ENCODE measurements around the gene MAN2A1.
"Not testable (repeated sequence)": the region's sequence is repeated elsewhere in the genome, so short reads cannot be mapped to it uniquely, and the experiment has no call there.

Gene MAN2A1

DNA sequence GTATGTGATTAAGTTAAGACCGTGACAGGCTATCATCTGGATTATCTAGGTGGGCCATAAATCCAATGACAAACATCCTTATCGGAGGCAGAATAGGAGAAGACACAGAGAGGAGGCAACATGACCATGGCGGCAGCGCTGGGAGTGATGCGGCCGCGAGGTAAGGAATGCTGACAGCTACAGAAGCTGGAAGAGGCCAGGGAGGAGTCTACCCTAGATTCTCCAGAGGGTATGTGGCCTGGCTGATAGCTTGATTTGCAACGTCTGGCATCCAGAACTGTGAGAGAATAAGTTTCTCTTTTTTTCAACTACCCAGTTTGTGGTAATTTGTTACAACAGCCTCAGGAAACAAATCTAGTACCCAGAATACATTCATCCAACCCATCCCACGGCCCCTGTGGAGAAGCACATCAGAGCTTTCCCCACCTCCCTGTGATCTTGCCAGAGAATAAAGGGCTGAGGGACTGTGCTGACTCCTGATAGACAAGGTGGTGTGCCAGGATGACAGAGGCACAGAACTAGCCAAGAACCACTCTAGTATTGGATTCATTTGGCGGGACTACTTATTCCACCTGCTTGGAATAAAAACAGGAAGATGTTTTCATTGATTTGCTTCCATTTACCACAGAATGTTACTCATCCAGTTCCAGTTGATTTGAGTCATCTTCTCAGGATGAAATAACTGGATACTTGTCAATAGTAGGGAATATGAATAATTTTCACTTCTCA, 187.4 kb downstream of the MAN2A1 start:
- no peak for DNase-seq

GRCh38 chr5:109877670-109878045, 187.9 kb downstream of the MAN2A1 start:
- DNase-seq = no peak

- DNase-seq = no peak
Measured at GRCh38 chr5:109878887-109879286, 189.2 kb downstream of the MAN2A1 start.

- no peak for DNase-seq
Measured at GRCh38 chr5:109880907-109881685, 191.4 kb downstream of the MAN2A1 start.

GRCh38 chr5:109882546-109882945, 192.8 kb downstream of the MAN2A1 start:
- no peak for DNase-seq

GRCh38 chr5:109884676-109885075, 194.9 kb downstream of the MAN2A1 start:
- no peak for DNase-seq

- no peak for DNase-seq
Measured at GRCh38 chr5:109885205-109885604, 195.5 kb downstream of the MAN2A1 start.

DNA sequence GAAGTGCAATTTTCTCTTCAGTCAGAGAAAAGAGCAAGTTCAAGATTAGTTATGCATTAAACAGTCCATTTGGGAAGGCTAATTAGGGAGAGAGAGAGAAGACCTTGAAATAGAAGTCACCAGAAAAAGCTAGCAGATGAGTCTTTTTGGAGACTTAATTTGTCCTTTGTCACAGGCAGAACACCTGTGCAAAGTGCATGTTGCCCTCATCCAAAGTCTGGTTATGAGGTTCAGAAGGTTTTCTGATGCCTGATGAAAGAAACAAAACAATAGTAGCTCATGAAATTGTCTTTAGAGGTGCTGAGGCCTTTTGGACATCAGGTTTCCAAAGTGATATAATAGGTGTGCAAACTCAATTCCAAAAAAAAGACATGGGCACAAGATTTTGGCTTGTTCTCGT, 199.3 kb downstream of the MAN2A1 start:
- DNase-seq = no peak

GRCh38 chr5:109893271-109893670, 203.5 kb downstream of the MAN2A1 start:
- DNase-seq = not testable (repeated sequence)

GRCh38 chr5:109898269-109899162, 208.8 kb downstream of the MAN2A1 start:
- no peak for DNase-seq

DNA sequence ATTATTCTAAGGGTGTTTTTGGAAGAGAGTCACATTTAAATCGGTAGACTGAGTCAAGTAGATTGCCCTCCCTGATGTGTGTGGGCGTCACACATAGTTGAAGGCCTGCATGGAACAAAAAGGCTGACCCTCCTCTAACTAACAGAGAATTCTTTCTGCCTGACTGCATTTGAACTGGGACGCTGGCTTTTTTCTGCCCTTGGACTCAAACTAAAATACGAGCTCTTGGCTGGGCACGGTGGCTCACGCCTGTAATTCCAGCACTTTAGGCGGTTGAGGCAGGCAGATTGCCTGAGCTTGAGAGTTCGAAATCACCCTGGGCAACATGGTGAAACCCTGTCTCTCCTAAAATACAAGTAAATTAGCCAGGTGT, 209.4 kb downstream of the MAN2A1 start:
- DNase-seq = no peak

GRCh38 chr5:109900461-109900860, 210.7 kb downstream of the MAN2A1 start:
- no peak for DNase-seq

DNA sequence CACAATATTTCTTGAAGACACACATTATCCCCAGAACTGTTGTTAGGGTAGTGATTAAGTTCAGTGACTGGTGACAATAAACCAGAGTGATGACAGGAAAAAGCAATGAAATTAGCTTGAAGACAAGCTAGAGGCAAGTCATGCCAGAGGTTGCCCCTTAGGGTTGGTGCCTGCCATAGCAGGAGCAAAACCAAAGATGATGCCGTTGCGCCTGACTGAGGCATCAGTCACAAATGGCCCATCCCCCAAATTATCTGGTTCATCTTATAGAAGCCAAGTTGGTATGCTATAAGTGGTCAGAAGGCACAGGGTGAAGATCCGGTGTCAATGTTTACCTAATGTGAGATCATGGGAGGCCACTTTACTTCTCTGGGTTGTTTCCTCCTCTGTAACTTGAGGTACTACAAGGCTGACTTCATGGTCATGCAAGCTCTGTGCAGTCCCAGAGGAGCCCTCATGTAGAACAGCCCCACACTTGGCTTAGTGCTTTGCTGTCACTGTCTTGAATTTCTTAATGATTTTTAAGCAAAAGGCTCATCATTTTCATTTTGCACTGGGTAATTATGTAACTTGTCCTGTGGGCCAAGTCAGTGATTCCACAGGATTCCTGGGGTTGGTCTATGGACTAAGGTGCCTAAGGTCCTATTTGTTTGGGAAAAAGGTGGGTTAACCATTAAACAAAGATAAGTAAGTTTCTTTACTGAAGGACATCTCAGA, 211.3 kb downstream of the MAN2A1 start:
- DNase-seq = no peak

GRCh38 chr5:109901628-109901981, 211.9 kb downstream of the MAN2A1 start:
- DNase-seq = no peak

DNA sequence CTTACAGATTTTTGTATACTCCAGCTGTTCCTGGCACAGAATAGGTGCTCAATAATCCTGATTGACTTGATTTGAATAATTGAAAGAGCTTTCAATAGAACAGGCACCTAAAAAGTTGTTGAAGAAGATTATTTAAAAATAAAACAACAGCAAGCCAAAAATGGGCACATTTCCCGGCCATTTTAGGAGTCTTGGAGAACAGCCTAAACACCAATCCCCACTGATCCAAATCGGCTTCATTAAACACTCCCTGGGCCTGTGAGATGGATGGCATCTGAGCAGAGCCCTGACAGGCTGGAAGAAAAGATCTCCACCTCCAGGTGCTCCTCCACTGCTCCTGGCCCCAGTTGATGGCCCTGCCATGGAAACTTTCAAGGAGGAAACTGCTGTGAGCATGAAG, 213.3 kb downstream of the MAN2A1 start:
- no peak for DNase-seq

DNA sequence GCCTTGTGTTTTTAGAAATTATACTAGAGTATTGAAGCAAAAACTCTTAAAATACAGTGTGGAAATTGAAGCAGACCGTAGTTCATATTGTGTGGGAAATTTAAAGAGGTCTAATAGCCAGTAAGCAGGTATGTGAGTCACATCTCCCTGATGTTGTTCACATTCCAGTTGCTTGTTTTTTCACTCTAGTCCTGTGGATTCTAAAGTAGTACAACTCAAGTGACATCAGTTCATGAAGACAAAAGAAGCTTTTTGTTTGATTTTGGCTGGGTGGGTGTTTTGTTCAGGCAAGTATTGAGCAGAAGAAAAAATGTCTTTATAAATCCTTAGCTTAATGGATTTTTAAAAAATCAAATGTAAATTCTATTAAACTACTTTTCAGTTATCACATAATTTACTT, 216.2 kb downstream of the MAN2A1 start:
- no peak for DNase-seq

GRCh38 chr5:109907189-109907588, 217.5 kb downstream of the MAN2A1 start:
- DNase-seq = no peak

GRCh38 chr5:109907731-109908130, 218.0 kb downstream of the MAN2A1 start:
- no peak for DNase-seq

DNA sequence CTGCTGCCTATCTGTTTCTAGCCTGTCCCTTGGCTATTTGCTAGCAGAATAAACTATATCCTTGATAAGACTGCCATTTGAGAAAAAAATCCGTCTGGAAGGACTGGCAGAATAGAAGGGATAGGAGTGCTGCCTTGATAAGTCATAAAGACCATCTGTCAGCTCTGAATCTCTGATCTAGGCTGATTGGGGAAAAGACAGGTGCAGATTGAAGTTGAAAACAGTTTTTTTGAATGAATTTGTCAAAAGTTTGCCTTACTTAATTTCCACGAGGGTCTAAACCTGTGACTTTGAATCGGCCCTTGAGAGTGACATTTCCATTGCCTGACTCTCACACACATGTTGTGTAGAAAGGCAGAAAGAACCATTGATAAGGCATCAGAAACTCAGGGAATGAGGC, 218.6 kb downstream of the MAN2A1 start:
- no peak for DNase-seq

GRCh38 chr5:109910874-109911273, 221.1 kb downstream of the MAN2A1 start:
- no peak for DNase-seq

GRCh38 chr5:109911731-109912130, 222.0 kb downstream of the MAN2A1 start:
- DNase-seq = no peak

- no peak for DNase-seq
Measured at GRCh38 chr5:109914906-109915305, 225.2 kb downstream of the MAN2A1 start.
